Measurements from ENCODE around the gene FASN.

GRCh38 chr17:82085031-82085861 lies 12.8 kb downstream of the FASN start:
- TF ChIP-seq CTCF (conservative IDR thresholded peaks at IDR 0.05; ENCODE audit: low read depth, low read length) (no peak), CEBPB (IDR thresholded peaks at IDR 0.05; ENCODE audit: low read depth, low read length) (no peak), POLR2A (IDR thresholded peaks at IDR 0.05; ENCODE audit: low read depth, low read length) (no peak), SMC3 (IDR thresholded peaks at IDR 0.05; ENCODE audit: low read depth, low read length) (no peak), RAD21 (IDR thresholded peaks at IDR 0.05; ENCODE audit: low read length) (no peak), NFE2L2 (IDR thresholded peaks at IDR 0.05; ENCODE audit: low read depth, low read length) (no peak), MAZ (IDR thresholded peaks at IDR 0.05; ENCODE audit: borderline replicate concordance, low read depth, low read length) (no peak)
